Fibroblast of gingiva (primary cell): Measurements from ENCODE around the gene NDUFB6.
"Not testable (repeated sequence)": the region's sequence is repeated elsewhere in the genome, so short reads cannot be mapped to it uniquely, and the experiment has no call there.

Experiments used
- DNase-seq: peaks from one replicate; pipeline ENCODE4 v3.0.0-alpha.2; 2011; ENCODE audit warnings: low read depth

The NDUFB6 gene

GRCh38 chr9:32572900-32573523, at the start of gene NDUFB6:
TSS of gene NDUFB6 (minus strand) at chr9:32573159. CDS start at chr9:32573060, 99 bp downstream.
- DNase-seq: peak; percentile 90

GRCh38 chr9:32618261-32618660, 45.3 kb upstream of the NDUFB6 start:
- no peak for DNase-seq

- DNase-seq: no peak
Observed at GRCh38 chr9:32606811-32607210, 33.9 kb upstream of the NDUFB6 start.

GRCh38 chr9:32603914-32604852, 31.2 kb upstream of the NDUFB6 start:
- no peak for DNase-seq

GRCh38 chr9:32599021-32599420, 26.1 kb upstream of the NDUFB6 start:
- DNase-seq: not testable (repeated sequence)

GRCh38 chr9:32596936-32597335, 24.0 kb upstream of the NDUFB6 start:
- DNase-seq: no peak

GRCh38 chr9:32596096-32596865, 23.3 kb upstream of the NDUFB6 start:
- DNase-seq: no peak

GRCh38 chr9:32590898-32591297, 17.9 kb upstream of the NDUFB6 start:
- no peak for DNase-seq

GRCh38 chr9:32590476-32590875, 17.5 kb upstream of the NDUFB6 start:
- no peak for DNase-seq

- DNase-seq: peak; percentile 28
Observed at GRCh38 chr9:32589083-32589723, 16.2 kb upstream of the NDUFB6 start.

GRCh38 chr9:32587901-32588300, 14.9 kb upstream of the NDUFB6 start:
- no peak for DNase-seq

GRCh38 chr9:32584784-32585183, 11.8 kb upstream of the NDUFB6 start:
- no peak for DNase-seq

GRCh38 chr9:32581512-32582143, 8.7 kb upstream of the NDUFB6 start:
- peak; percentile 36 for DNase-seq

- no peak for DNase-seq
Observed at GRCh38 chr9:32580631-32581300, 7.8 kb upstream of the NDUFB6 start.

GRCh38 chr9:32579706-32580331, 6.9 kb upstream of the NDUFB6 start:
- peak; percentile 33 for DNase-seq

GRCh38 chr9:32578976-32579375, 6.0 kb upstream of the NDUFB6 start:
- DNase-seq: no peak

- no peak for DNase-seq
Observed at GRCh38 chr9:32577316-32577715, 4.4 kb upstream of the NDUFB6 start.

- no peak for DNase-seq
Observed at GRCh38 chr9:32574858-32575257, 1.9 kb upstream of the NDUFB6 start.

GRCh38 chr9:32573821-32574220, 862 bp upstream of the NDUFB6 start:
- DNase-seq: no peak
